RKO (cell line): ENCODE data around the gene FLNB.
"Not testable (repeated sequence)": the region's sequence is repeated elsewhere in the genome, so short reads cannot be mapped to it uniquely, and the experiment has no call there.

Experiments
- DNase-seq: peaks from one replicate; pipeline ENCODE4 v3.0.0-alpha.2; 2016; ENCODE audit warnings: low spot score

Gene FLNB

GRCh38 chr3:58183221-58183620, 175.0 kb downstream of the FLNB start:
- no peak for DNase-seq

GRCh38 chr3:58183891-58184290, 175.7 kb downstream of the FLNB start:
- DNase-seq, result no peak

- DNase-seq, result no peak
Measured at GRCh38 chr3:58184309-58184981, 176.2 kb downstream of the FLNB start.

- no peak for DNase-seq
Measured at GRCh38 chr3:58184982-58185360, 176.7 kb downstream of the FLNB start.

- DNase-seq, result peak; percentile 18
Measured at GRCh38 chr3:58188173-58188564, 179.9 kb downstream of the FLNB start.

- no peak for DNase-seq
Measured at GRCh38 chr3:58188921-58189451, 180.8 kb downstream of the FLNB start.

- DNase-seq, result no peak
Measured at GRCh38 chr3:58189691-58190090, 181.5 kb downstream of the FLNB start.

GRCh38 chr3:58190291-58190690, 182.1 kb downstream of the FLNB start:
- DNase-seq, result no peak

GRCh38 chr3:58190882-58191281, 182.7 kb downstream of the FLNB start:
- DNase-seq, result no peak

GRCh38 chr3:58191361-58191991, 183.3 kb downstream of the FLNB start:
- DNase-seq, result no peak

- no peak for DNase-seq
Measured at GRCh38 chr3:58192069-58192468, 183.8 kb downstream of the FLNB start.

GRCh38 chr3:58193682-58194407, 185.6 kb downstream of the FLNB start:
- no peak for DNase-seq

- no peak for DNase-seq
Measured at GRCh38 chr3:58197588-58197987, 189.4 kb downstream of the FLNB start.

GRCh38 chr3:58198362-58198761, 190.1 kb downstream of the FLNB start:
- no peak for DNase-seq

GRCh38 chr3:58198804-58199203, 190.6 kb downstream of the FLNB start:
- no peak for DNase-seq

GRCh38 chr3:58200121-58200709, 192.0 kb downstream of the FLNB start:
- no peak for DNase-seq

GRCh38 chr3:58200846-58201355, 192.7 kb downstream of the FLNB start:
- no peak for DNase-seq

GRCh38 chr3:58201451-58201850, 193.2 kb downstream of the FLNB start:
- not testable (repeated sequence) for DNase-seq

GRCh38 chr3:58202917-58203360, 194.7 kb downstream of the FLNB start:
- DNase-seq, result no peak

GRCh38 chr3:58203541-58203940, 195.3 kb downstream of the FLNB start:
- DNase-seq, result no peak

GRCh38 chr3:58204720-58205119, 196.5 kb downstream of the FLNB start:
- DNase-seq, result no peak

- no peak for DNase-seq
Measured at GRCh38 chr3:58205981-58206380, 197.8 kb downstream of the FLNB start.
